Hematopoietic multipotent progenitor cell treated with erythropoietin and hydrocortisone succinate and interleukin-3 and kit ligand, for 17 days (in vitro differentiated cells): ENCODE measurements around the gene SPHK2.

ENCODE experiments used
- DNase-seq: peaks from one replicate; pipeline ENCODE4 v3.0.0-alpha.2; 2015; ENCODE audit warnings: low spot score

The SPHK2 gene

GRCh38 chr19:48603850-48604249 is 15.5 kb upstream of the SPHK2 start:
- no peak for DNase-seq

GRCh38 chr19:48606463-48607358 is 12.6 kb upstream of the SPHK2 start, which contains the start of gene SPACA4:
Gene SPACA4 (plus strand): TSS chr19:48606742. CDS start chr19:48606979, 237 bp downstream.
- no peak for DNase-seq

DNA sequence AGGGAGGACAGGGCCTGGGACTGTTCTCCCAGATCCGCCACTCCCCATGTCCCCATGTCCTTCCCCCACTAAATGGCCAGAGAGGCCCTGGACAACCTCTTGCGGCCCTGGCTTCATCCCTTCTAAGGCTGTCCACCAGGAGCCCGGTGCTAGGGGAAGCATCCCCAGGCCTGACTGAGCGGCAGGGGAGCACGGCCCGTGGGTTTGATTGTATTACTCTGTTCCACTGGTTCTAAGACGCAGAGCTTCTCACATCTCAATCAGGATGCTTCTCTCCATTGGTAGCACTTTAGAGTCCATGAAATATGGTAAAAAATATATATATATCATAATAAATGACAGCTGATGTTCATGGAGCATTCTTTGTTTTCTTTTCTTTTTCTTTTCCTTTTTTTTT is 11.9 kb upstream of the SPHK2 start:
- DNase-seq, result no peak

GRCh38 chr19:48608798-48609263 is 10.5 kb upstream of the SPHK2 start:
- peak; percentile 34 for DNase-seq

DNA sequence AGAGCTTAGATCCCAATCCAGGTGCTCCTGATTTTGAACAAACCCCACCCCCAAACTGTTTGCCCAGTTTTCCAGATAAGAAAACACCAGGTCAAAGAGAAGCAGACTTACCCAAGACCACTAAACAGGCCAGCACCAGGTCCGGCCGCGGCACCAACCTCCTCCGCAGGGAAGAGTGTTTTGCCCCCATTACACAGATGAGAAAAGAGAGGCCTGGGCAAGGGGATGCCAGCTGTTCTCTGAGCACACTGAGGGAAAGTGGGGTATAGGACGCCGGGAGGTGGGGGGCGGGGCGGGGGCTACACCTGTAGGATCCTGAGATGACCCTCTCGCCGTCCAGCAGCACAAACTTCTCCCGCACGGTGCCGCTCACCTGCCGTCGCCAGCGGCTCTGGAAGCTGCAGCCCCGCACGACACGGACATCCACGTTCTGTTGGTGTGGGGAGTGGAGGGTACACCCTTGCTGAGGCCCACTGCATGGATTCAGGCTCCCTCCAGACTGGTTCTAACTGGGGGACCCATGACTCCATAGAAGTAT is 9.7 kb upstream of the SPHK2 start:
- DNase-seq, result no peak

DNA sequence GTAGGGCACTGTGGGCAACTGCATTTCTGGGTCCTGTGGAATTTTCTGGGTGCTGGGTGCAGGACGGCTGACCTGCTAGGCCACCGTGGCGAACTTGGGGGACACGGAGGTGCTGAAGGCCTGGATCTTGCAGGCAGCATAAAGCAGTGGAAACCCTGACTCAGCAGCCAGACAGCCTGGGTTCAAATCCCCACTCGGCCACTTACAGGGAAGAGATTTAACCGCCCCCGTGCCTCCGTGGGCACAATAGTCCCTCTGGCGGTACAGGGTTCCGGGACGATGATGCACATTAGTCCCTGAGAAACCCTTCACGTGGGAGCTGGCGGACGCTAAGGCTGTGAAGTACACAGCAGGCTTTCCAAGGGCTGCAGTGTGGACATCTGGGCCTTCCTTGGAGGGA is 7.4 kb upstream of the SPHK2 start:
- DNase-seq, result no peak

DNA sequence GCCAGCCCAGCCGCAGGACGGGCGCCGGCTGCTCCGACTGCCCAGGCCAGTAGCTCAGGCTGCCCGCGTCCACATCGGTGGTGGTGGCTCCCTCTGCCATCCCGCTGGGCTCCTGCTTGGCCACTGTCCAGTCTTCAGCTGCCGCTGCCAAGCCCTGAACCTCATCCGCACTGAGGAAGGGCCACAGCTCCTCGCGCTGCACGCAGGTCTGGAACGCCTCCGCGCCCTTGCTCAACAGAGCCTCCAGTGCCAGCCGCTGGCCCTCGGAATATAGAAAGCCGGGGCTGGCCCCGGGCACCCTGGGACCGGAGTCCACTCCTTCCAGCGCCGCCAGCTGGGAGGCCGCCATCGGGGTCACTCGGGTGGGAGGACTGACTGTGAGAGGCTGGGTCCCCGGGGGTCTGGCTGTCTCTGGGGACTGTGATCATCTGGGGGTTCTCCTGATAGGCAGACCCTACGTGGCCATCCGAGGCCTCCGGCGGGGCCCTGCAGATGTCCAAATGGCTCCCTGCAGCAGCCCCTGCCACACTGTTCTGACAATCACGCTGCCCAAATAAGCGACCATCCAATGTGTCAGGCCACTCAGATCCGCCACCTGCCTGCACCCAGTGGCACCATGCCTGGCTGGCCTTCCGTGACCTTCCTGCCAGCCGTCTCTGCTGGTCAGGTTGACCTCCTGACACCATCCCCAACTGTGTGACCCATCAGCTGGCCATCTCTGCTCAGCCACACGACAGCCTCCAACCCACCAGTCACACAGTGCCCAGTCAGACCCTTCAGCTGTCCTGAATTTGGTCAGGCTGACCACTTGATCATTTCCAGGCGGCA is 6.1 kb upstream of the SPHK2 start:
- no peak for DNase-seq

GRCh38 chr19:48613852-48614435 is 5.4 kb upstream of the SPHK2 start:
- DNase-seq, result no peak

GRCh38 chr19:48614436-48615230 is 4.7 kb upstream of the SPHK2 start, which contains the start of gene FAM83E:
Gene FAM83E (minus strand): TSS chr19:48615076. CDS start chr19:48613372, 1,704 bp downstream.
- no peak for DNase-seq

- no peak for DNase-seq
These were observed 3.9 kb upstream of the SPHK2 start for GRCh38 chr19:48615231-48616040.

- no peak for DNase-seq
These were observed 3.3 kb upstream of the SPHK2 start for GRCh38 chr19:48616041-48616436.

GRCh38 chr19:48616491-48617056 is 2.7 kb upstream of the SPHK2 start:
- no peak for DNase-seq

- no peak for DNase-seq
These were observed 2.0 kb upstream of the SPHK2 start for GRCh38 chr19:48617146-48617937.

GRCh38 chr19:48618278-48618915 is 909 bp upstream of the SPHK2 start:
- no peak for DNase-seq

GRCh38 chr19:48619692-48620585 is 633 bp downstream of the SPHK2 start:
- DNase-seq, result no peak

DNA sequence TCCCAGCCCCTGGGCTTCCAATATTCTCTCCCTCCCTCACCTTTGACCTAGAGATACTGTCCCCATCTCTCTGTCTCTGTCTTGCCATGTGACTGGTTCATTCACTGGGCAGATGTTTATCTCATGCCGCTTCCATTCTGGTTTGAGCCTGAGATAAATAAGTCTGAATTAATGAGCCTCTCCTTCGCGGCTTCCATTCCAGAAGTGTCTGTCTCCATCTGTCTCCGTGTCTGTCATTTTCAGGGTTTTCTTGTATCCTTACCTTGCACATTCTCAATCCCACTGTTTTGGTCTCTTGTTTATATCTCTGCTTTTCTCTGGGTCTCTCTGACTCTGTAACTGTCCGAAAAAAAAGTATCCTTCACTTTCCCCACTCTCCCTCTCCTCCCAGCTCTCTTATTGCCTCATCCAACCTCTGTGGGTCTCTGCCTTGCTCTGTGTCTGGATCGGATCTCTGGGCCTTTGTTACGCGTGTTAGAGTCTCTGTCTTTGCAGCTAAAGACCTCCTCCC is 4.3 kb downstream of the SPHK2 start:
- no peak for DNase-seq

DNA sequence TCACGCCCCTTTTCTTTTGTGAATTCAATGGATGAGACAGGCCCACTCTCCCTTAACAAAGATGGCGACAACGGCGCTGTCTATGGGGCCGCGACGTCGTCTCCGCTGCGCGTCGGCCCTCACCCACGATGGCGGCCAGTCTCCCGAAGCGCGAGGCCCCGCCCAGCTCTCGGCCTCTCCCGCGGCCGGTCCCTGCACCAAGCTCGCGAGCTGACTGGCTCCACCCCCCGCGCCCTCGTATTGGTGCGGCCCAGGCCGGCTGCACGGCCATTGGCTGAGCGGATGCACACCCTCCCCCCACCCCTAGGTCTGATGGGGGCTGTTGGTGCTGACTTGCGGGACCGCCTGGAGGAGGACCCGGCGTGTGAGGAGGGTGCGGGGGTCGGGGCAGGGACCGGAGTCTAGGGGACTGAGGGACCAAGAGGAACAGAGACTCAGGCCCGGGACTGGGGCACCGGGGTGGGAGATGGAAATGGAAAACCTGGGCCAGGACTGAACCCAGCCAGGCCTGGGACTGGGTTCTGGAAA is 4.8 kb downstream of the SPHK2 start:
- peak; percentile 97 for DNase-seq
